Mucosa of gallbladder (tissue), 1 donor: Measurements from ENCODE around the gene RALBP1. TPM values are rescaled to one million over a fixed set of nuclear protein-coding genes. Genes with fewer than 3 reads are reported as not detected.

Source experiments
- DNase-seq: peaks from one replicate; pipeline ENCODE4 v3.0.0-alpha.2; 2020; ENCODE audit warnings: low spot score
- total RNA-seq: library from RNA; stranded (reverse); gene quantifications from one replicate; pipeline ENCODE4 v1.2.1, GENCODE V29; 2021
- donor health status: DM: no; HTN: no; CAD: no.

The RALBP1 gene
- total RNA-seq, 1 donor from 2014 or later = 53.1 TPM

DNA sequence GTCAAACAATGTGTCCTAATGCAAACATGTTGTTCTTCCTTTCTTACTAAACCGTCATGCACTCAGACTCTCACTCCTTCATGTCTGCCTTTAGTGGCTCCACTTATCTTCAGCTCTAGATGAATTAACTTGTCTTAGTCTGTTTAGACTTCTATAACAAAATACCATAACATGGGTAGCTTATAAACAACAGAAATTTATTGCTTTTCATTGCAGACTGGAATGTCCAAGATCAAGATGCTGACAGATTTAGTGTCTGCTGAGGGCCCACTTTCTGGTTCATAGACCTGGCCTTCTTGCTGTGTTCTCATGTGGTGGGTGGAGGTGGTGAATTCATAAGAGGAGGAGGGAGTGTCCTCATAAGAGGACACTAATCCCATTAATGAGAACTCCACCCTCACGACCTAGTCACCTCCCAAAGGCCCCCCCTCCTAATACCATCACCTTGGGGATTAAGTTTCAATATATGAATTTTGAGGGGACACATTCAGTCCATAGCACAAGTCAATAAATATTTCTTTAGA, 32.3 kb downstream of the RALBP1 start:
- no peak for DNase-seq

DNA sequence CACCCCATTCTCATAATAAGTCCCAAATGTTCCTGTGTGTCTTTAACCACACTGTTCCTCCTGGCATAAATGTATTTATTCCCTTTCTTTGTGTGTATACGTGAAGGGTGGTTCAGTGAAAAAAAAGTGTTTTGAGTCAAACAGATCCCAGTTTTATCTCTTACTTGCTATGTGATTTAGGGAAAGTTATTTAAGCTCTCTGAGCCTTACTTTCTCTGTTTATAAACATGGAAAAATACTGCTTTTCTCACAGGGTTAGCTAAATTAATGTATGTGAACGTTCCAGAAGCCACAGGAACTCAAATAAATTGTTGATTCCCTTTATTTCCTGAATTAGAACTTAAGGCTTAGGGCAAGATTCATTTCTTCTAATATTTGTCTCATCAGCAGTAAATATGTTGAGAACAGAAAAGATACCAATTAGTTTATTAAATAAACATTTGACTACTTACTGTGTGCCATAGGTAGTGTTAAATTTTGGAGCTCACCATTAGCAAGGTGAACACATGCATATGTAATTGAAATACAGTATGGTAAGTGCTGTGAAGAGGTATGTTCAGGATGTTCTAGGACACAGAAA, 33.2 kb downstream of the RALBP1 start:
- no peak for DNase-seq

DNA sequence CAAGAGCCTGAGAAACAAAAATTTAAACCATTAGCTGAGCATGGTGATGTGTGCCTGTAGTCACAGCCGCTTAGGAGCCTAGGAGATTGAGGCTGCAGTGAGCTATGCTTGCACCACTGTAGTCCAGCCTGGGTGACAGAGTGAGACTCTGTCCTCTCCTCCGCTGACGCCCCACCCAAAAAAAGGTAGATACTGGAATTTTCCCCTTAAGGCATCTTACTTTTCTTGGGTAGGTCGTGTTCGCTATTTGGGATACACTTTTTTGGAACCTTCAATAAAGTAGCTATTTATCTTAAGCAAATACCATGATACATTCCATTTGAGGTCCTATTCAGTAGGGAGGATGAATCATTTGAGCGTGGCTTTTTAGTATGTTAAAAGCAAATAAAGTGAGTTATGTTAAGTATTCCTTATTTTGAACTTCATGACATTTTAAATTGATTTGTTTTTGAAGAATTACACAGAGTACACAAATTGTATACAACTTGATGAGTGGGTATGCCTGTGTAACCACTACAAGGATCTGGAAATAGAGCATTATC, 38.7 kb downstream of the RALBP1 start:
- no peak for DNase-seq

DNA sequence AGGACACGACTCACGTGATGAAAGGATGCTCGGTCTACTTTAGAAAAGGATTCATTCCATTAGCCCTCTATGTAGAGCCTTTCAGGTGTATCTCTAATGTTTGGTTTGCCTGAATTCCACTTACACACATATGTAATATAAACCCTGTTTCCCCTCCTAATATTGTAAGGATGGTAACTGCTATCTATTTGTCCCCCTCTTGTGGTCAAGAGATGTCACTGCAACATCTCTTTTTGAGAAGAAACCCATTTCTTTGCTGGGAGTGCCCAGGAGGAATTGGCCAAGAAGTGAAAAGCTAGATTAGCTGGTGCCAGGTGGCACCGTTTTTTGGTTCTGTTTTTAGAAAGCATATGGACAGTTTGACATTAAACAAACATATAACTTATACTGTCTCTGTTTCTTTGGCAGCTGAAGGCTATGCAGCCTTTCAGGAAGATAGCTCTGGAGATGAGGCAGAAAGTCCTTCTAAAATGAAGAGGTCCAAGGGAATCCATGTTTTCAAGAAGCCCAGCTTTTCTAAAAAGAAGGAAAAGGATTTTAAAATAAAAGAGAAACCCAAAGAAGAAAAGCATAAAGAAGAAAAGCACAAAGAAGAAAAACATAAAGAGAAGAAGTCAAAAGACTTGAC, 41.2 kb downstream of the RALBP1 start:
- no peak for DNase-seq

DNA sequence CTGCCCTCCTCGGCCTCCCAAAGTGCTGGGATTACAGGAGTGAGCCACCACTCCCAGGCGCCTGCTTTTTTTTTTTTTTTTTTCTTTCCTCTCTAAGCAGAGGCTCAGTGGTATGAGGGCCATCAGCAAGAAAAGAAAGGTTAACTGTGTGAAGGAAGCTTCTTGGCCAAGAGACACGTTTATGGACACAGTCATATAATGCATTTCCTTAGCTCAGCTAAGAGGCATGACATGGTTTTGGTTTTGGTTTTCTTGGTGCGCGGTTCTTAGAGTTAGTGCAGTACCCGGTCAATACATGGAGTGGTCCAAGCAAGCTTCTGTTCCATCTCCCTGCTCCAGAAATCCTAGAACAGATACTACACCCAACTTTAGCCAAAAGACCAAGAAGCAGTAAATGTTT, 42.6 kb downstream of the RALBP1 start:
- no peak for DNase-seq

DNA sequence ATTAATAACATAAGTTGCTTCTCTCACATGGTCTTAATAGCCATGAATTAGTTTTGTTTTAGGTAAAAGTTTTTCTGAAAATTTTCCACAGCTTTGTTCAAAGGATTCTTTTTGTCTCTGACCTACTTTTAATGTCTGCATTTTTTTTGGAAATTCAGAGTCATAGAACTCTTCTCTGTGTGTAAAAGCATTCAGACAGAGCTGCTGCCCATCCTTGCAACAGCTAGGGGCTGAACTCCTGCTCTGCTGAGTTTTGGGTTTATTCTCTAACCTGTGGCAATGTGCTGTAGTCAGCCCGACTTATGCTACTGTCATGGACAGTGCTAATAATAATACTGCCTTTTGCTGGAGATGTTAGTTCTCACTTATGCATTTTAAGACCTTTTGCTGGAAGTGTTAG, 44.1 kb downstream of the RALBP1 start:
- DNase-seq = no peak

GRCh38 chr18:9520666-9521065, 45.4 kb downstream of the RALBP1 start:
- DNase-seq = no peak

DNA sequence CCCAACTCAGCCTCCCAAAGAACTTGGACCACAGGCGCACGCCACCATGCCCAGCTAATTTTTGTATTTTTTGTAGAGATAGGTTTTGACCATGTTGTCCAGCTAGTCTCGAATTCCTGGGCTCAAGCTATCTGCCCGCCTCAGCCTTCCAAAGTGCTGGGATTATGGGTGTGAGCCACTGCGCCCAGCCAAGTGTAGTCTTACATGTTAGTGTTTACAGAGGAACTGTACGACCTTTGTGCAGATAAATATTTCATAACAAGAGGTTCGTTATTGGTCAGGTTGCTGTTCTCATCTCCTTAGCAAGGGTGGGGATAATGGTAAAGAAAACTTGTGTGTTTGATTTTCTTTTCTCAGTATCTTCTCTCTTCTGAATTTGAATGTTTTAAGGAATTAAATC, 46.5 kb downstream of the RALBP1 start:
- no peak for DNase-seq

DNA sequence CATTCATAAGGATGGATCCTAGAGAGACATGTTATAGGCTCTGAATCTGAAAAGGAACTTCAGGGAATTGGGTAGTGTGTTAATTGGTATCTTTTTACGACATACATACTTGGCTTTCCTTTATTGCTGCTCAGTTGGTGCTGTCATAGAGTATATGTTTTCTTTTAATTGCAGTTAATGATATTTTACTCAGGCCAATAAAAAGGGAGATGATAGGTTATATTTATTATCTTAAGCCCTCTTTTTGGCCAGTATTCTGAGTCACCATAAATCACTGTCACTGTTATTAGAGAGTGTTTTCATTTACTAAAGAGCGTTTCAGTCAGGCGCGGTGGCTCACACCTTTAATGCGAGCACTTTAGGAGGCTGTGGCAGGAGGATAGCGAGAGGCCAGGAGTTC, 47.6 kb downstream of the RALBP1 start:
- DNase-seq = no peak

- DNase-seq = no peak
Measured at GRCh38 chr18:9526458-9526857, 51.1 kb downstream of the RALBP1 start.

DNA sequence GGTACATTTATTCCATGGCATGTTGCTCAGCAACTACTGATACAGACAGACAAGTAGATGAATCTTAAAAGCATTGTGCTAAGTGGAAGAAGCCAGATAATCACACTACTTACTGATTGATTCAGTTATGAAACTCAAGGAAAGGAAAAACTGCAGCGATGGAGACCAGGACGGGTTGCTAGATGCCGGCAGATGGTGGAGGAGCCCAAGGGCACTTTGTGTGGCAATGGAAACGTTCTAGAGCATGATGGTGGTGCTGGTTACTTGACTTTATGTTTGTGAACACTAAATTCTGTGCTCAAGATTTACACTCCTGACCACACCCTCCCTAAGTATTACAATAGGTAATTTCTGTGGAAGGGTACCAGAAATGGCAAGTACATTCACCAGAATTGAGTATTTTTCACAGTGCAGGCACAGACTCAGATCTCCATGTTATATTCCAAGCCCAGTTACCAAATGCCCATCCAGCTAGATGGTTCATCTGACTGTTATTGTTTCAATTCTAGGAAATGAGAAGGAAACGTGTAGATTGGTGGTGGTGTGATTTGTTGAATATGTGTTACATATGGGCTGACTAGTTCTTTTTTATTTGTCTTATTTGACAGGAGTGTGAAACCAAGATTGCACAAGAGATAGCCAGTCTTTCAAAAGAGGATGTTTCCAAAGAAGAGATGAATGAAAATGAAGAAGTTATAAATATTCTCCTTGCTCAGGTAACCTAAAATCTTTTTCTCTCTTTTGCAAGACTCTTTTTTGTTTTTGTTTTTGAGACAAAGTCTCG, 55.1 kb downstream of the RALBP1 start:
- no peak for DNase-seq

DNA sequence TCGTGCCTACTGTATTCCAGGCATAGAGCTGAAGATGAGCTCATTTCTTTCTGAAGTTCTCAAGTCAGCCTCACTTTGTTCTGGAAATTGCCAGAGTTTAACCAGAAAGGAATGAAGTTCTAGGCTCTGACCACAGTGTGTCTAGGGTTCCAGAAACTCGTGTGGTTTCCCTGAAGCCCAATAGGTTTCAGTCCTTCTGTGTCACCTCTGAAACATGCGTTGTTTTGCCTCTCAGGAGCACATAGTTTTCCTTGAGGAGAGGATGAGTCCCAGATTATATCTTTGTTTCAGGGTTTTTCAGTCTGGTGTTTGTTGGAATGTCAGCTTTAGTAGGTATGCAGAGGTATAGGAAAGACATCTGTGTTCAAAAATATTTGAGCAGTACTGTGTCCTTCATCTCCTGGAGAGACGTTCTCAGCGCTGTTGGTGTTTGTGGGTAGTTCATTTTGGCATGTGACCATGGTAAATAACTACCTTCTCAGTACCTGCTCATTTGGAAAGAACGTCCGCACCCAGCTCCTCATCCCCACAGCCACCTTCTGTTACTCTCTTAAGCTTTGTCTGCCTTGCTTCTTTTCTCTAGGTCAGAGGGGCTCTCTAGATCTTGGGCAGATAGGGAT, 56.6 kb downstream of the RALBP1 start:
- DNase-seq = no peak

DNA sequence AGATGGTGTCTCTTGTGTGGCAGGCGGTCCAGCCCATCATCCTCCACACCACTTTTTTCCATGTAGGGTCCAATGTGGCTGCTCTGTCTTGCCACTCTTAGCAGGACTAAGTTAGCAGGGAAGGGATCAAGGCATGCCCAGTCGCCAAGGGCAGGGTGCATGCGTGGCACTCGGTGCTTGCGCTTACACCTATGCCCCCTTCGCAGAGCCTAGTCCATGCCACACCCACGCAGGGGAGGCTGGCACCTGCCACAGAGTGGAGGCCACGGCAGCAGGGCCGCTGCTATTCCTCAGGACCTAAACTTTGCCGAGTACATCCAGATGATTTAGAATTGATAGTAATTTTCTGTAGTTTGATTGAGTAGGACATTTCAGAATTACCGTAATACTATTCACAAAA, 59.5 kb downstream of the RALBP1 start:
- no peak for DNase-seq

GRCh38 chr18:9535430-9535991, 60.2 kb downstream of the RALBP1 start:
- peak; percentile 36 for DNase-seq

GRCh38 chr18:9536354-9537152, 61.2 kb downstream of the RALBP1 start:
- no peak for DNase-seq

DNA sequence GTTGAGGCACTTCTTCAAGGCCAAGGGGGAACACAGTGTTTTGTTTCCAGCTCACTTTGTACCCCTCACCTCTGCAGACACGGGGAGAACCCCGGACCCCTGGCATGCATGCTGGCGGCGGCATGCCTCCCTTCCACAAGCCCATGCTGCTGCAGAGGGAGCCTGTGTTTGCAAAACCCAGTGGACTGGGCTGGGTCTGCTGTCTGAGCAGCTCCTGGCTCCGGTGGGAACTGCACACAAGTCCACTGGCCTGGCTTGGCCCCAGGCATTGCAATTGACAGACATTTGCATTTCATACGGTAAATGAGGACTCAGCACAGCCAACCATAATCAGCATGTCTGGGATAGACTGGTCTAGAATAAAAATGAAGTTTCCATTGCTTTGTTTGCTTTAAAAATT, 62.4 kb downstream of the RALBP1 start:
- no peak for DNase-seq

GRCh38 chr18:9539283-9539682, 64.0 kb downstream of the RALBP1 start:
- DNase-seq = no peak

DNA sequence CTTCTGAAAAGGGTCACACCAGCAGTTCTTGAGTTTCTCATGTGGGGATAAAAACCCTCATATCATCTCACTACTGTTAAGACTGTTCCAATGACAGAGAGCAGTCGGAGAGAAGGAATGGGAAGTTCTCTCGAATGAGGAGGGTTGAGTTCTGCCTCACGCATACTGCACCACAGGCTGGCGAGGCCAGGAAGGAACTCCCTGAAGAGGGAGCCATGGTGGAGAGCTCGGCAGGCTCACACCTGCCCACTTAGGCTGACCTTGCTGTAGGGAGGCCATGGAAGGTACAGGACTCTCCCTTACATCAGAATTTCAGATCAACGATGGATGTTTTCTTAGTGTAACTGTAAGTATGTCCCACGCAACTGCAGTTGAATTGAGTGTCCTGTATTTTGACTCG, 64.6 kb downstream of the RALBP1 start:
- DNase-seq = no peak

DNA sequence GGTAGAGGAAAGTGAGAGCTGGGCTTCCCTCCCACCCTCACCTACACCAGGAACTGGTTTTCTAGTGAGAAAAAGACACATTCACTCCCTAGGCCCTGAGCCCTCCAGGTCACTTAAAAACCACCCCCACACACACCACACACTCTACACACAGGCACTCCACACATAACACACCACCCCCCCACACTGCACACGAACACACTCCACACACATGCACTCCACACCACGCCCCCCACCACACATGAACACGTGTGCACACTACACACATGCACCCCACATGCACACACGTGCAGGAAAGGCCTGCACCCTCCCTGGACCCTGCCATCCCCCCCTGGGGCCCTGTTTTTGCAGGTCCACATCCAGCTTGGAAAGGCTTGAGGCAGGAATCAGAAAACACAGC, 67.6 kb downstream of the RALBP1 start:
- no peak for DNase-seq

DNA sequence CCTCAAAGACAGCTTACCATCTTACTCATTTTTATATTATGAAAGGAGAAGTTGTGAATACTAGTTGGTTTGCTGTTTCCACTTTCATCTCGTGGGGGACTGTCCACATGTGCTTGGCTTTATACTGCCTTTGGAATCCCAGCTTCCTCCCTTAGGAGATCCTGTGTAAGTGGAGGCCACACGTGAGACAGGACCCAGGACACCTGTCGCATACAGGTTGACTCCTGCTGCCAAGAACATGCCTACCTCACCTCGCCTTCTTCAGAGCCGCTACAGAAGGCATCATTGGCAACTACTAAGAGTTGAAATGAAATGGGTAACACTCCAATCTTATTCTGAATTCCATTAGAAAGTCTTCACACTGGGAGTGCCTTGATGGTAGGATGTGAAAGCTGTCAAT, 69.7 kb downstream of the RALBP1 start:
- DNase-seq = no peak

GRCh38 chr18:9546468-9546867, 71.2 kb downstream of the RALBP1 start:
- no peak for DNase-seq
